ENCODE results near the gene GAS5. TPM values are rescaled to one million over a fixed set of nuclear protein-coding genes. Genes with fewer than 3 reads are reported as not detected.

The GAS5 gene
- total RNA-seq, 1 donor from 2014 or later: 282 TPM

GRCh38 chr1:173823781-173824314, 43.9 kb downstream of the GAS5 start:
- Histone ChIP-seq H3K27ac (peak overlapping the region; percentile 91), H3K27me3 (ENCODE audit: low read depth) (no peaks in the 10 kb centered on the region), H3K4me3 (peak overlapping the region; percentile 85), H3K36me3 (no peaks in the 10 kb centered on the region), H3K9me3 (no peaks in the 10 kb centered on the region), H3K4me1 (peaks cover 10% of the 10 kb centered on the region)
- TF ChIP-seq CTCF (IDR thresholded peaks at IDR 0.05): no peak
- DNase-seq: no peak
- intact Hi-C loops (cut with DNase I): no loop called here
- ATAC-seq: peak in 1 of 2 donors; percentile 25

- TF ChIP-seq CTCF (IDR thresholded peaks at IDR 0.05): no peak
- no peak for ATAC-seq
- no peaks in the 10 kb centered on the region for H3K9me3 ChIP-seq
- DNase-seq: no peak
- intact Hi-C loops (cut with DNase I): no loop called here
- no peaks in the 10 kb centered on the region for H3K27me3 ChIP-seq (ENCODE audit: low read depth)
- peaks cover 10% of the 10 kb centered on the region for H3K4me1 ChIP-seq
- no peak overlapping the region for H3K27ac ChIP-seq
- H3K36me3 ChIP-seq: no peaks in the 10 kb centered on the region
- H3K4me3 ChIP-seq: no peak overlapping the region
Observed at GRCh38 chr1:173821680-173822079, 46.1 kb downstream of the GAS5 start.

DNA sequence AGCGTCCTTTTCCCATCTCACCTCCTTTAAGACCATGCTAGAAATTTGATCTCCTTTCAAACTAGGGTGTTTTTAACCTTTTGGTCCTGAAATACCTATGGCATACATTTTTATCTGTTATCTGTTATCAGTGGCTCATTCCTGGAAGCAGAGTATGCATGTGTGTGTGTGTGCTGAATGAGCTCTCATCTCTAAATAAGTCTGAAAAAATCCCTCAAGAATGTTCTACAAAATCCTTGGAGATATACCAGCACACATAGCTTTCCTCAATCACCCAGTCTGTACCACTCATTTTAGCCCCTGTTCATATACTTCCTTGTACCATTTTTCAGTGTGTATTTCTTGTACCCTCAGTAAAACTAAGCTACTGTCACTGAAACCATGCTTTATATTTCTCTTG, 49.3 kb downstream of the GAS5 start:
- no peak for ATAC-seq
- H3K27ac ChIP-seq: no peak overlapping the region
- H3K4me1 ChIP-seq: peaks cover 5% of the 10 kb centered on the region
- H3K9me3 ChIP-seq: no peaks in the 10 kb centered on the region
- no peak for DNase-seq
- H3K36me3 ChIP-seq: no peaks in the 10 kb centered on the region
- intact Hi-C loops (cut with DNase I): no loop called here
- no peaks in the 10 kb centered on the region for H3K27me3 ChIP-seq (ENCODE audit: low read depth)
- no peak overlapping the region for H3K4me3 ChIP-seq
- TF ChIP-seq CTCF (IDR thresholded peaks at IDR 0.05): no peak

Other genes starting within 250 kb of the GAS5 start
- not detected for gene TEX50, start 232.7 kb downstream of the GAS5 start, total RNA-seq
- gene ANKRD45, start 198.1 kb downstream of the GAS5 start, total RNA-seq: 4.2 TPM
- 24.9 TPM for gene KLHL20, start 153.0 kb downstream of the GAS5 start, total RNA-seq
- gene DARS2, start 43.3 kb downstream of the GAS5 start, total RNA-seq: 17.1 TPM
- 6.9 TPM for gene CENPL, start 43.1 kb downstream of the GAS5 start, total RNA-seq
- 15.6 TPM for gene ZBTB37, start 391 bp upstream of the GAS5 start, total RNA-seq
- gene SERPINC1, start 49.3 kb upstream of the GAS5 start, total RNA-seq: 0.30 TPM
- 41.1 TPM for gene RC3H1, start 154.4 kb upstream of the GAS5 start, total RNA-seq